H9 (cell line): ENCODE results near the gene BCLAF3. TPM values are rescaled to one million over a fixed set of nuclear protein-coding genes. Genes with fewer than 3 reads are reported as not detected.

ENCODE experiments used
- DNase-seq: peaks from one replicate; pipeline ENCODE4 v3.0.0-alpha.2; 2017
- H2AFZ ChIP-seq: one replicate; pipeline ENCODE4 v1.6.1; 2013; ENCODE audit warnings: mild to moderate bottlenecking, low read length, control low read depth, moderate library complexity
- H2AK5ac ChIP-seq: 2 replicates; pipeline ENCODE4 v1.6.1; 2013; ENCODE audit warnings: low read length, control low read depth, mixed read lengths; ENCODE audit not compliant: insufficient read length
- H2BK120ac ChIP-seq: one replicate; pipeline ENCODE4 v1.6.1; 2013; ENCODE audit warnings: low read depth, mild to moderate bottlenecking, low read length, control low read depth, inconsistent platforms; ENCODE audit not compliant: poor library complexity, severe bottlenecking
- H2BK12ac ChIP-seq: 2 replicates; pipeline ENCODE4 v1.6.1; 2013; ENCODE audit warnings: low read length, control low read depth, mixed read lengths, low read depth; ENCODE audit not compliant: insufficient read length
- H2BK15ac ChIP-seq: 2 replicates; pipeline ENCODE4 v1.6.1; 2013; ENCODE audit warnings: low read depth, low read length, control low read depth
- H2BK20ac ChIP-seq: one replicate; pipeline ENCODE4 v1.6.1; 2013; ENCODE audit warnings: low read depth, mild to moderate bottlenecking, low read length, control low read depth, inconsistent platforms; ENCODE audit not compliant: poor library complexity, severe bottlenecking
- H2BK5ac ChIP-seq: 2 replicates; pipeline ENCODE4 v1.6.1; 2013; ENCODE audit warnings: low read length, control low read depth, mixed read lengths; ENCODE audit not compliant: insufficient read length
- H3K14ac ChIP-seq: 2 replicates; pipeline ENCODE4 v1.6.1; 2013; ENCODE audit warnings: low read length, control low read depth; ENCODE audit not compliant: insufficient read depth
- H3K18ac ChIP-seq: 2 replicates; pipeline ENCODE4 v1.6.1; 2013; ENCODE audit warnings: low read depth, mild to moderate bottlenecking, mixed read lengths, low read length, control low read depth; ENCODE audit not compliant: insufficient read length
- H3K23ac ChIP-seq: 2 replicates; pipeline ENCODE4 v1.6.1; 2013; ENCODE audit warnings: low read length, control low read depth, mixed read lengths, low read depth; ENCODE audit not compliant: insufficient read length
- H3K23me2 ChIP-seq: 2 replicates; pipeline ENCODE4 v1.6.1; 2013; ENCODE audit warnings: low read depth, mild to moderate bottlenecking, mixed read lengths, low read length, control low read depth; ENCODE audit not compliant: insufficient read length, poor library complexity, severe bottlenecking
- H3K27ac ChIP-seq: 2 replicates; pipeline ENCODE4 v1.5.1; 2013; ENCODE audit warnings: low read length, control low read depth, mixed read lengths, low read depth; ENCODE audit not compliant: insufficient read length
- H3K27me3 ChIP-seq: 2 replicates; pipeline ENCODE4 v1.6.1; 2013; ENCODE audit warnings: low read length, control low read depth, inconsistent platforms; ENCODE audit not compliant: insufficient read depth
- H3K4ac ChIP-seq: 2 replicates; pipeline ENCODE4 v1.6.1; 2013; ENCODE audit warnings: low read depth, mild to moderate bottlenecking, control low read depth, inconsistent platforms, low read length, moderate library complexity
- H3K4me1 ChIP-seq: 2 replicates; pipeline ENCODE4 v1.6.1; 2013; ENCODE audit warnings: low read length, control low read depth, inconsistent platforms; ENCODE audit not compliant: insufficient read depth
- H3K4me2 ChIP-seq: 2 replicates; pipeline ENCODE4 v1.6.1; 2013; ENCODE audit warnings: low read length, control low read depth, mixed read lengths; ENCODE audit not compliant: insufficient read length, insufficient read depth
- H3K56ac ChIP-seq: 2 replicates; pipeline ENCODE4 v1.6.1; 2013; ENCODE audit warnings: low read depth, mild to moderate bottlenecking, mixed read lengths, low read length, control low read depth; ENCODE audit not compliant: insufficient read length
- H3K79me1 ChIP-seq: 2 replicates; pipeline ENCODE4 v1.6.1; 2013; ENCODE audit warnings: low read depth, mild to moderate bottlenecking, moderate library complexity, low read length, control low read depth, inconsistent platforms; ENCODE audit not compliant: insufficient read depth, poor library complexity, severe bottlenecking
- H3K79me2 ChIP-seq: 2 replicates; pipeline ENCODE4 v1.6.1; 2013; ENCODE audit warnings: low read length, control low read depth, inconsistent platforms; ENCODE audit not compliant: insufficient read depth
- H3K9ac ChIP-seq: 2 replicates; pipeline ENCODE4 v1.6.1; 2013; ENCODE audit warnings: low read length, control low read depth, mixed read lengths; ENCODE audit not compliant: insufficient read length; ENCODE audit errors: extremely low read depth
- H3K9me3 ChIP-seq: one replicate; pipeline ENCODE4 v1.6.1; 2013; ENCODE audit warnings: low read depth, low read length, inconsistent platforms; ENCODE audit not compliant: control insufficient read depth
- H3T11ph ChIP-seq: one replicate; pipeline ENCODE4 v1.6.1; 2013; ENCODE audit warnings: mild to moderate bottlenecking, low read length, control low read depth, inconsistent platforms
- H4K20me1 ChIP-seq: one replicate; pipeline ENCODE4 v1.6.1; 2013; ENCODE audit not compliant: control insufficient read depth, insufficient read length, insufficient read depth
- H4K5ac ChIP-seq: 2 replicates; pipeline ENCODE4 v1.6.1; 2013; ENCODE audit warnings: low read depth, mild to moderate bottlenecking, mixed read lengths, low read length, control low read depth; ENCODE audit not compliant: insufficient read length
- H4K8ac ChIP-seq: replicated peaks from 2 replicates; pipeline ENCODE4 v1.6.1; 2013; ENCODE audit warnings: low read length, control low read depth, mixed read lengths, low read depth; ENCODE audit not compliant: insufficient read length
- H4K91ac ChIP-seq: 2 replicates; pipeline ENCODE4 v1.6.1; 2013; ENCODE audit warnings: low read depth, mild to moderate bottlenecking, moderate library complexity, mixed read lengths, low read length, control low read depth; ENCODE audit not compliant: insufficient read length
- H3K27ac Mint-ChIP-seq, 3 experiments: 2 replicates in 2 of 3; 3 replicates in 1 of 3; pipeline ENCODE4 v1.8.0; 2020 to 2021; ENCODE audit warnings: mixed read lengths in 3 of 3, mild to moderate bottlenecking in 1 of 3, moderate library complexity in 1 of 3
- H3K27me3 Mint-ChIP-seq: 2 replicates; pipeline ENCODE4 v1.8.0; 2021; ENCODE audit warnings: low read depth, mild to moderate bottlenecking, moderate library complexity, mixed read lengths
- H3K36me3 Mint-ChIP-seq, 3 experiments: 2 replicates in 2 of 3; 3 replicates in 1 of 3; pipeline ENCODE4 v1.8.0; 2020 to 2021; ENCODE audit warnings: low read depth in 3 of 3, mixed read lengths in 3 of 3; ENCODE audit not compliant: insufficient read depth in 1 of 3
- H3K4me1 Mint-ChIP-seq, 2 experiments: 2 replicates each; pipeline ENCODE4 v1.8.0; 2020; ENCODE audit warnings: mixed read lengths in 2 of 2
- H3K4me3 Mint-ChIP-seq, 2 experiments: 2 replicates in 1 of 2; 3 replicates in 1 of 2; pipeline ENCODE4 v1.8.0; 2020 to 2021; ENCODE audit warnings: mild to moderate bottlenecking in 2 of 2, mixed read lengths in 2 of 2, moderate library complexity in 1 of 2
- H3K9me3 Mint-ChIP-seq, 2 experiments: 2 replicates in 1 of 2; 3 replicates in 1 of 2; pipeline ENCODE4 v1.8.0; 2020; ENCODE audit warnings: mild to moderate bottlenecking in 2 of 2, mixed read lengths in 2 of 2, moderate library complexity in 1 of 2
- WGBS: extraction: QIAGEN DNeasy Blood & Tissue Kit; methylation state at CpG from one replicate; pipeline ENCODE4 v1.1.7; 2013; ENCODE audit warnings: missing lambda C conversion rate, low lambda C conversion rate, mixed read lengths; ENCODE audit not compliant: insufficient read length; ENCODE audit errors: extremely low coverage; 5-methylcytosine and 5-hydroxymethylcytosine counted together
- total RNA-seq: library from RNA; stranded (reverse); gene quantifications from 2 replicates; pipeline ENCODE4 v1.2.1, GENCODE V29; 2021
- TF ChIP-seq, protein P1 (sequence below): fragments of 200-600 bp; sonication (generic); conservative IDR thresholded peaks from 3 replicates; pipeline ENCODE4 v1.8.0; 2021; ENCODE audit warnings: antibody characterized with exemption, mild to moderate bottlenecking

BCLAF3 gene
- total RNA-seq, 1 experiment from 2014 or later: 7.9 TPM

DNA sequence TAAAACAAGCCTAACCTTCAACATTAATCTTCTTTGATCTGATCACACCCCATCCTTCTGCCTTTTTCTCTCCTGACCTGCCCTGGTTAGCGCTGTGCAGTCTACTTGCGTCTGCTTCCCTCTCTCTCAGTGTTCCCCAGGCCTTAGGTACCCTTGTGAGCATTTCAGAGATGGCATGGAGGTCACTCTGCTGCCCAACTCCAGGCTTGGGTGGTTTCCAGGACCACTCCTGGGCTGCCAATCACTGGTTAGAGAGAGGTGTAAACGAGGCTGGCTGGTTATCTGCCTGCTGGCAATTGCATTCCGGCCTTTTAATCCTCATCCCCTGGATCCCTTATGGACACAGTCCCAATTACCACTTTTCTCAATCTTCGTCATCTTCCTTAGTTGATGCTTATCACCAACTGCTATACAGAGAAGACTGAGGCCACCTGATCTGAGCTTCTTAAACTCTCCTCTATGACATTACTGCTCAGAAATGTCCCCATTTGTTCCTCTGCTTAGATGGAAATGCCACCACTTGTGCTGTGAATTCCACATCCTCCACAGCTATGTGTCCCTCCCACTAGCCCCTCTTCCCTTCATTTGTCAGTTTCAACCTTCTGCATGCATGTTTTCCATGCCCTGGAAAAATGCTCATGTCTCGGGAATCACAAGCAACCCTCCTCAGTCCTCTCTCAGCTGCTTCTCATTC, 29.0 kb upstream of the BCLAF3 start:
- Mint-ChIP-seq H3K27ac (peak overlapping the region in 1 of 3 experiments; percentile 35; a peak in 1 of 7 replicates), H3K4me3 (no peak overlapping the region), H3K4me1 (peaks cover 0 to 3% of the 10 kb centered on the region in 2 experiments; a peak in 2 of 4 replicates), H3K36me3 (peaks cover 0 to 8% (median 5%) of the 10 kb centered on the region in 3 experiments; a peak in 4 of 7 replicates), H3K9me3 (peaks cover 83 to 85% of the 10 kb centered on the region in 2 experiments), H3K27me3 (peaks cover 7% of the 10 kb centered on the region; the same call in 1 of the 2 replicates)
- H2BK5ac ChIP-seq: no peak overlapping the region
- no peak overlapping the region for H3K18ac ChIP-seq
- no peaks in the 10 kb centered on the region; the same call in 1 of the 2 replicates for H3K27me3 ChIP-seq
- H3K23ac ChIP-seq: no peak overlapping the region
- no peak overlapping the region for H2BK15ac ChIP-seq
- no peak overlapping the region for H3K4ac ChIP-seq
- H2BK120ac ChIP-seq: no peak overlapping the region
- no peaks in the 10 kb centered on the region for H3K79me1 ChIP-seq
- no peaks in the 10 kb centered on the region for H3K79me2 ChIP-seq
- H3K9ac ChIP-seq: no peak overlapping the region
- no peak overlapping the region for H3K56ac ChIP-seq
- no peak overlapping the region for H3T11ph ChIP-seq
- H2AK5ac ChIP-seq: no peak overlapping the region
- H3K9me3 ChIP-seq: peaks cover 62% of the 10 kb centered on the region
- H3K4me2 ChIP-seq: no peak overlapping the region
- H3K4me1 ChIP-seq: no peaks in the 10 kb centered on the region
- H3K27ac ChIP-seq: no peak overlapping the region
- H4K91ac ChIP-seq: no peak overlapping the region
- no peak overlapping the region for H2BK12ac ChIP-seq
- H2AFZ ChIP-seq: no peak overlapping the region
- no peak overlapping the region for H4K5ac ChIP-seq
- WGBS: no CpG with 5 or more reads among the region's 6 CpGs
- H3K14ac ChIP-seq: no peak overlapping the region
- no peaks in the 10 kb centered on the region for H4K20me1 ChIP-seq
- no peaks in the 10 kb centered on the region for H3K23me2 ChIP-seq
- H4K8ac ChIP-seq: no peak overlapping the region
- TF ChIP-seq, protein P1, sequence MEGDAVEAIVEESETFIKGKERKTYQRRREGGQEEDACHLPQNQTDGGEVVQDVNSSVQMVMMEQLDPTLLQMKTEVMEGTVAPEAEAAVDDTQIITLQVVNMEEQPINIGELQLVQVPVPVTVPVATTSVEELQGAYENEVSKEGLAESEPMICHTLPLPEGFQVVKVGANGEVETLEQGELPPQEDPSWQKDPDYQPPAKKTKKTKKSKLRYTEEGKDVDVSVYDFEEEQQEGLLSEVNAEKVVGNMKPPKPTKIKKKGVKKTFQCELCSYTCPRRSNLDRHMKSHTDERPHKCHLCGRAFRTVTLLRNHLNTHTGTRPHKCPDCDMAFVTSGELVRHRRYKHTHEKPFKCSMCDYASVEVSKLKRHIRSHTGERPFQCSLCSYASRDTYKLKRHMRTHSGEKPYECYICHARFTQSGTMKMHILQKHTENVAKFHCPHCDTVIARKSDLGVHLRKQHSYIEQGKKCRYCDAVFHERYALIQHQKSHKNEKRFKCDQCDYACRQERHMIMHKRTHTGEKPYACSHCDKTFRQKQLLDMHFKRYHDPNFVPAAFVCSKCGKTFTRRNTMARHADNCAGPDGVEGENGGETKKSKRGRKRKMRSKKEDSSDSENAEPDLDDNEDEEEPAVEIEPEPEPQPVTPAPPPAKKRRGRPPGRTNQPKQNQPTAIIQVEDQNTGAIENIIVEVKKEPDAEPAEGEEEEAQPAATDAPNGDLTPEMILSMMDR: no peak
- DNase-seq: no peak
- no peak overlapping the region for H2BK20ac ChIP-seq
